ENCODE data around the gene TTC34. TPM values are rescaled to one million over a fixed set of nuclear protein-coding genes. Genes with fewer than 3 reads are reported as not detected.
A peak's percentile ranks its signal among the peaks of the same experiment; 100 is the strongest.
"Not testable (repeated sequence)": the region's sequence is repeated elsewhere in the genome, so short reads cannot be mapped to it uniquely, and the experiment has no call there.

The TTC34 gene
- total RNA-seq, 1 experiment from 2014 or later: 0.03 TPM

DNA sequence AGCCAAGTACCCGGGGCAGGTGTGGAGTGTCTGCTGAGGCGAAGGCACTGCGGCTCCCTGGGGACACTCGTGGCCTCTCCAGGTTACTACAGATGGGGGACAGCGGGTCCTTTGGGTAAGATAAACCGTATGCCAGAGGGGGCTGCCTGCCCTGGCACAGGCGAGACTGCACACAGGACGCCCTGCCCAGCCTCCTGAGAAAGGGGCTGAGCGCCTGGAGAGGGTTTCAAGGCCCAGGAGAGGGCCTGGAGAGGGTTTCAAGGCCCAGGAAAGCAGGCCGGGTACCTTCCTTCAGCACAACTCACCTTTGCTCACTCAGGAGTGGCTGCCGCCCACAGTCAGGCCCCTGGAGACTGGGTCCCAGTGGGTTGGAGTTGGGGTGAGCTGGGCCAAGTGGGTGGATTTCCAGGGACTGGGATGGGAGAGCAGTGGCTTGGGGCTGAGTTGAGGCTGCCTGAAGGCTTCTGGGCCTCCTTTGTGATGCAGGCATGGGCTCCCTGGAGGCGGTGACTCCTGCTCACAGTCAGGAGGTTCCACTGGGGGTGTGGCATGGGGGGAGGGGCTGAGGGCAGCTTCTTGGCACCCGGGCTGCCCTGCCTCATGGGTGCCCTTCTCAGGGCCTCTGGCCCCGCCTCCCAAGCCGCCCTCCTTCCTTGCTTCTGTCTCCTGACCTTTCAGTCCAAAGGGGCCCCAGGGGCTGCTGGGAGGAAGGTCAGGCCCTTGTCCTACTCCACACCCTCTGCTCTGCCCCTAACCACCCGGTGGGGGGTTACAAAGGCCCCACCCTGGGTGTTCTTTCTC is 168.7 kb downstream of the TTC34 start, which contains the start of gene MMEL1:
TSS of gene MMEL1 (minus strand) at position 456 of the 801 bp plus-strand sequence. CDS start 3,532 bp downstream, outside the sequence.
- no peak within 1 kb of the TSS for H3K27ac ChIP-seq
- peaks cover 18% of the 10 kb centered on the region for H3K27me3 ChIP-seq (replicated peaks)
- H3K4me3 ChIP-seq: no peak within 1 kb of the TSS
- no peaks in the 10 kb centered on the region for H3K4me1 ChIP-seq (replicated peaks)
- no peak for DNase-seq (ENCODE audit: low read depth in 1 of 2, low spot score in 2 of 2)
- no peaks in the 10 kb centered on the region for H3K36me3 ChIP-seq
- no peaks in the 10 kb centered on the region for H3K9me3 ChIP-seq (replicated peaks)

DNA sequence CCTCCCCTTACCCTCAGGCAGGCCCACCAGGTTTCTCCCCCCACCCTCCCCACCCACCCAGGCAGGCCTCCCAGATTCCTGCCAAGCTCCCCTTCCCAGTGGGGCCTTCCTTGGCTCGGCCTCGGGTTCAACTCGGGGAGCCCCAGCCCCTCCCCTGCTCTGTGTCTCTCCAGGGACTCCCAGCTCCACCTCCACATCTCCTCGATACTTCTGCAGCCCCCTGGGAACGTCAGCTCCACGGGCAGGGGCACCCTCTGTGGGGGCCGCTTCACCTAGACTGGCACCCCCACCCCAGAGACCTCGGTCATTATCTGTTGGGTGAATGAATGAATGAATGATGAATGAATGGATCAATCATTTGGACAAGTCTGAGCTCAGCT is 169.5 kb downstream of the TTC34 start:
- Histone ChIP-seq H3K4me1 (replicated peaks) (no peaks in the 10 kb centered on the region), H3K27ac (no peak overlapping the region), H3K27me3 (replicated peaks) (peaks cover 25% of the 10 kb centered on the region), H3K9me3 (replicated peaks) (no peaks in the 10 kb centered on the region), H3K36me3 (no peaks in the 10 kb centered on the region), H3K4me3 (no peak overlapping the region)
- DNase-seq (ENCODE audit: low read depth in 1 of 2, low spot score in 2 of 2): no peak

DNA sequence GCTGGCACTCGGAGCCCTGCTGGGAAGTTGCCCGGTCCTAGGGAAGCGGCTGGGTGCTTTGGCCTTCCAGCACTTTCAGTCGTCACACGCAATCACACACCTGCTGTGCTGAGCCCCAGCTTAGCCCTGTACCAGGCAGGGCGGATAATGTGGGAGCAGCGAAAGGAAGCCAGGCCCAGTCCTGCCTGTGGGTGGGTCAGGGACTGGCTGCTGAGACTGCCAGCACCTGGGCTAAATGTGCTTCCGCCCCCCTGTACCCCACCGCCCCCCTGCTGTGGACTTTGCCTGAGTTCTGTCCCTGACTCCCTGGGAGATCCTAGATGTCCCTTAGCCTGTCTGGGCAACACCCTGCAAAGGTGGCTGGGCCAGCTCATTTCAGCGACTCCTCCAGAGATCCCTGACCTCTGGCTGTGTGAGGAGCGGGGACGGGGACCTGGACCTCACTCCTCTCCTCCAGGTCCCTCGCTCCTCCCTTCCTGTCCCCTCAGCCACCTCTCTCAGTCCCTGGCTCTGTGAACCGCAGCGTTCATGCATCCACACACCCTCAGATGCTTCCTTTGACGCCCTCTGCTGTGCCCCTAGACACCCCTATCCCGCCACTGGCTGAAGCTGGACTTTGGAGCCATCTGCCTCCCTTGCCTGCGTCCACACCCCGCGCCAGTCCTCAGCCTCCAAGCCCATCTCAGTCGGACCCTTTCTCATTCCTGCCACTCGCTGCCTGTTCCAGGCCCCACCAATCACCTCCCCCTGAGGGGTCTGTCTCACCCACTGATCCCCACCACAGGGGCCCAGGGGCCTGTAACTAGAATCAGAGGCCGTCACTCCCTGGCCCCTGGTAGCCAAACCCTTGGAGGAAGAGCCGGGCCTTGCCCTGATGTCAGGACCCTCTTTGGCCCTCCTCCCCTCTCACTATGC is 170.1 kb downstream of the TTC34 start:
- Histone ChIP-seq H3K27me3 (replicated peaks) (peaks cover 32% of the 10 kb centered on the region), H3K9me3 (replicated peaks) (no peaks in the 10 kb centered on the region; the same call in 1 of the 2 replicates), H3K4me1 (replicated peaks) (no peaks in the 10 kb centered on the region), H3K27ac (no peak overlapping the region), H3K36me3 (no peaks in the 10 kb centered on the region), H3K4me3 (no peak overlapping the region)
- no peak for DNase-seq (ENCODE audit: low read depth in 1 of 2, low spot score in 2 of 2)

DNA sequence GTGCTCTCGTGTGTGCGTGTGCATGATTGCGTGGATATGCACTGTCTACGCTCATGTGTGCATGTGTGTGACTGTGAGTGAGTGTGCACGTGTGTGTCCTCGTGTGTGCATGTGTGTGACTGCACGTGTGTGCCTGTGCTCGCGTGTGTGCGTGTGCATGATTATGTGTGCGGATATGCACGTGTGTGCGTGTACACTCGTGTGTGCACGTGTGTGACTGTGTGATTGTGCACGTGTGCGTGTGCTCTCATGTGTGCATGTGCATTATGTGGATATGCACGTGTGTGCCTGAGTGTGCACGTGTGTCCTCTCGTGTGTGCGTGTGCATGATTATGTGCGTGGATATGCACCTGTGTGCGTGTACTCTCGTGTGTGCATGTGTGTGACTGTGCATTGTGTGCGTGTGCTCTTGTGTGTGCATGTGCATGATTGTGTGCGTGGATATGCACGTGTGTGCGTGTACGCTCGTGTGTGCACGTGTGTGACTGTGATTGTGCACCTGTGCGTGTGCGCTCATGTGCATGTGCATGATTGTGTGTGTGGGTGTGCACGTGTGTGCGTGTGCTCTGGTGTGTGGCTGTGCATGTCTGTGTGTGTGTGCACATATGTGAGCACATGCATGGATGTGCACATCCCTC is 170.9 kb downstream of the TTC34 start:
- Histone ChIP-seq H3K4me3 (no peak overlapping the region), H3K36me3 (no peaks in the 10 kb centered on the region), H3K4me1 (replicated peaks) (no peaks in the 10 kb centered on the region)

DNA sequence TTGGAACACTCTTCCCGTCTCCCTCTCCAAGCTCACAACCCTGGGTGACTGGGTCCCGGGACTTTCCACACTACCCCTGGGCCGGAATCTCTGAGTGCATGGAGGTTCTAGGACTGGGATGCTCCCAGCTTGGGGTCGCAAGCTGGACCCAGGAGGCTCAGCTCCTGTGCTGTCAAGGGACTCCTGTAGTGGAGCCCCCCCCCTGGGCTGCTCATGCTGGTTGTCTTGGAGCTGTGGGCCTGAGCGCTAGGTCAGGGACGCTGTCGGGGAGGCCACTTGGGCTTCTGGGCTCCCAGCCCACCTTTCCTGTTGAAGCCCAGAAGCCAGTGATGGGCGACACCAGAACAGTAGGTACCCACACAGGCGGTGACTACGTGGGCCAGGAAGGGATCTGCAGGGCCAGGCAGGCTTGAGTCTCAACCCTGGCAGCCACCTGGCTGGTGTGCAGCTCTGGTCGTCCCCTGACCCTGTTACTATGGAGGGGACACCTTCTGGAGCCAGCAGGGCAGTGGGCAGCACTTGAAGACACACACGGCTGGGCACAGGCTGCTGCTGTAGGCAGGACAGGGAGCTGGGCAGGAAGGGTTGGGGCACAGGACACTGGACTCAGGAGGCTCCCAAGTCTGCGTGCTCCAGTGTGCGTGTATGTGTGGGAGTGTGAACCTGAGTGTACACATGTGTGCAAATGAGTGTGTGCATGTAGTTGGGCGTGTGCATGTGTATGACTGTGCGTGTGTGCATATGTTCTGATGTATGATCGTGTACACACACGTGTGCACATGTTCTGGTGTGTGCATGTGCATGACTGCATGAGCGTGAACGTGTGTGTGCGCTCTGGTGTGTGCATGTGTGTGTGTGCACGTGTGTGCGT is 171.6 kb downstream of the TTC34 start:
- peaks cover 35% of the 10 kb centered on the region for H3K27me3 ChIP-seq (replicated peaks)
- H3K27ac ChIP-seq: no peak overlapping the region
- H3K36me3 ChIP-seq: no peaks in the 10 kb centered on the region
- no peak for DNase-seq (ENCODE audit: low read depth in 1 of 2, low spot score in 2 of 2)
- H3K9me3 ChIP-seq (replicated peaks): no peaks in the 10 kb centered on the region; the same call in 1 of the 2 replicates
- no peak overlapping the region for H3K4me3 ChIP-seq
- no peaks in the 10 kb centered on the region for H3K4me1 ChIP-seq (replicated peaks)

More for the DNA sequence above, 170.9 kb downstream of the TTC34 start:
- no peak overlapping the region for H3K27ac ChIP-seq
- no peak for DNase-seq (ENCODE audit: low read depth in 1 of 2, low spot score in 2 of 2)
- peaks cover 35% of the 10 kb centered on the region for H3K27me3 ChIP-seq (replicated peaks)
- no peaks in the 10 kb centered on the region; the same call in 1 of the 2 replicates for H3K9me3 ChIP-seq (replicated peaks)

DNA sequence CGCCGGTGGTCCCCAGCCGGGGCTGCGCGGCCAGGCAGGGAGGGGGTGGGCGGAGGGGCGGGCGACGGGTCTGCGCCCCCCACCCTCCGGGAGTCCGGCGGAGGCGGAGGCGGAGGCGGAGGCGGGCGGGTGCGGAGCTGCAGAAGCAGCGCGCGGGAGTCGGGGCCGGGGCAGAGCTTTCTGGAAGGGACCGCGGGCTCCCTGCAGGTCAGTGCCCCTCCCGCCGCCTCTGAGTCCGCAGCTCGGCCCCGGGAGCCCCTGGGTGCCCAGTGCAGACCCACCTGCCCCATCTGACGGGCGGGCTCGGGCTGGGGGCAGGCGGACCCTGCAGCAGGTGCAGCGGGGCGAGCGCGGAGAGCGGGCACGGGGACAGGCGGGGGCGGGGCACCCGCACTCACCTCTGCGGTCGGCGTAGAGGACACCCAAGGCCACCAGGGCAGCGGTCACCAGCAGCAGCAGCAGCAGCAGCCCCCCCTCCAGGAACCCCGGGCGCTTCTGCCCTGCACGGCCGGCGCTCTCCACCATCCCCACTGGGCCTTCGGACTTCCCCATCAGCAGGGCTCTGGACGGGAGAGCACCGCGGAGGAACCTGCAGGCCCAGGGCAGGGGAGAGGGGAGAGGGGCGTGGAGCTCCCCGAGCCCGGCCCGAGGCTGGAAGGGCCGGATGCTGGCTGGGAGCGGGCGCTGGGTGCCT is 172.4 kb downstream of the TTC34 start:
- H3K27ac ChIP-seq: no peak overlapping the region

DNA sequence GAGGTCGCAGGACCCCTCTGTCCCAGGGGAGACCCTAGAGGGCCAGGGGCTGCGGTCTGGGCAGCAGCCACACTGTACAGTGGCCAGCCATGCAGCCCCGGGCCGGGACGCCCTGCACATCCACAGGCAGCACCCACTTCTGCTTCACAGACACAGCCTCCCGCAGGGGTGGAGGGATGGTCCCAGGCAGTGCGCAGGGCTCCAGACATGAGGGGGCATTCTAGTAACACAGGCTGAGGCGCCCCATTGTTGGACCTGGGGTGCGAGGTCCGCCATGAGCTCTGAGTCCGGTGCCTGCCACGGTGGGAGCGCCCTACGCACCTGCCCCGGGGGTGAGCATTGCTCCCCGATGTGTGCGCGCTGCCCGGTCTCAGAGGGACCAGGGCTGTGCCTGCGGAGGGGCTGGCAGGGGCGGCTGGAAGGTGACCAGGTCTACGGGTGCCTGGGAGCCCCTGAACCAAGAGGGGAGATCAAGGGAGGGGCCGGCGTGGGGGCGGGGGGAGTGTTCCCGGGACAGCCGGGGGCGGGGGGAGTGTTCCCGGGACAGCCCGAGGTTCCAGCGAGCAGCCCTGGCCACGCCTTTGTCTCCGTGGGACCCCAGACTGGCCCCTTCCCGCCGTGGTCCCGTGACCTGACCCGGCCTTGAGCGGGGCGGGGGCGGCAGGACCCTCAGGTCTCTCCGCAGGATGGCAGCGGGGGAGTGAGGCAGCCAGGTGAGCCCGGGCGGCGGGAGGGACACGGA is 173.1 kb downstream of the TTC34 start:
- Histone ChIP-seq H3K4me3 (no peak overlapping the region), H3K9me3 (replicated peaks) (no peaks in the 10 kb centered on the region; the same call in 1 of the 2 replicates), H3K4me1 (replicated peaks) (no peaks in the 10 kb centered on the region), H3K27ac (no peak overlapping the region), H3K36me3 (no peaks in the 10 kb centered on the region), H3K27me3 (replicated peaks) (peaks cover 35% of the 10 kb centered on the region)
- DNase-seq (ENCODE audit: low read depth in 1 of 2, low spot score in 2 of 2): no peak

More for the DNA sequence above, 172.4 kb downstream of the TTC34 start:
- DNase-seq (ENCODE audit: low read depth in 1 of 2, low spot score in 2 of 2): no peak
- H3K9me3 ChIP-seq (replicated peaks): no peaks in the 10 kb centered on the region; the same call in 1 of the 2 replicates
- peaks cover 35% of the 10 kb centered on the region for H3K27me3 ChIP-seq (replicated peaks)
- H3K4me3 ChIP-seq: no peak overlapping the region
- no peaks in the 10 kb centered on the region for H3K4me1 ChIP-seq (replicated peaks)
- no peaks in the 10 kb centered on the region for H3K36me3 ChIP-seq

DNA sequence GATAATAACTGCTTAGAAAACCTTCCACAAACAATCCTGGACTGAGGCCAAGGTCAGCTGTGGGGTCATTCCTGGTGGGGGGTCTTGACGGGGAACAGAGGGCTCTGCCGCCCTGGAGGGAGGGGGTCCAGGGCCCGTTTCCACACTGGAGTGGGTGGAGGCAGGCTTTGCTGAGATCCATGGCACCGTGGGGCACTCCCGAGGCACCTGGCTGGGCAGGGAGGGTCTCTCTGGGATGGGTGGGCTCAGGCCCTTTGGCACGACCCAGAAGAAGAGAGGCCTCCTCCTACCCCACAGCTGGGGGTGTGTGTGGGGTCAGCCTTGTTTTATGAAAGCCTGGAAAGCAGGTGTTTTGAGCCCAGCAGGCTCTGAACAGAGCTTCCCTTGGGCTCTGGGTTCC is 173.7 kb downstream of the TTC34 start:
- no peak overlapping the region for H3K27ac ChIP-seq
- H3K36me3 ChIP-seq: no peaks in the 10 kb centered on the region
- H3K4me1 ChIP-seq (replicated peaks): no peaks in the 10 kb centered on the region
- DNase-seq (ENCODE audit: low read depth in 1 of 2, low spot score in 2 of 2): no peak
- peaks cover 35% of the 10 kb centered on the region for H3K27me3 ChIP-seq (replicated peaks)
- H3K9me3 ChIP-seq (replicated peaks): no peaks in the 10 kb centered on the region; the same call in 1 of the 2 replicates
- H3K4me3 ChIP-seq: no peak overlapping the region

DNA sequence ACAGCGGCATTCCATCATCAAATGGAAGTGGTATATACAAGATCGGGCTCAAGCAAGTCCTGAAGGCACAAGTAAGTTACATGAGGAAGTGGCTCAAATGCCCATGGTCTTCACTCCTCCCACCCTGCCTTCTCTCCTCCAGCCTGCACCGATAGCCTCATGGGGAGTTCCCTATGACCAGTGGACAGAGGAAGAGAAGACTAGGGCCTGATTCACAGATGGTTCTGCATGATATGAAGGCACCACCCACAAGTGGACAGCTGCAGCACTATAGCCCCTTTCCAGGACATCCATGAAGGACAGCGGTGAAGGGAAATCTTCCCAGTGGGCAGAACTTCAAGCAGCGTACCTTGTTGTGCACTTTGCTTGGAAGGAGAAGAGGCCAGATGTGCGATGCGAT is 175.7 kb downstream of the TTC34 start:
- H3K4me1 ChIP-seq (replicated peaks); H3K27ac ChIP-seq; H3K4me3 ChIP-seq; H3K36me3 ChIP-seq; H3K9me3 ChIP-seq (replicated peaks); DNase-seq (ENCODE audit: low read depth in 1 of 2, low spot score in 2 of 2): not testable (repeated sequence)
- H3K27me3 ChIP-seq (replicated peaks): peaks cover 38% of the 10 kb centered on the region

DNA sequence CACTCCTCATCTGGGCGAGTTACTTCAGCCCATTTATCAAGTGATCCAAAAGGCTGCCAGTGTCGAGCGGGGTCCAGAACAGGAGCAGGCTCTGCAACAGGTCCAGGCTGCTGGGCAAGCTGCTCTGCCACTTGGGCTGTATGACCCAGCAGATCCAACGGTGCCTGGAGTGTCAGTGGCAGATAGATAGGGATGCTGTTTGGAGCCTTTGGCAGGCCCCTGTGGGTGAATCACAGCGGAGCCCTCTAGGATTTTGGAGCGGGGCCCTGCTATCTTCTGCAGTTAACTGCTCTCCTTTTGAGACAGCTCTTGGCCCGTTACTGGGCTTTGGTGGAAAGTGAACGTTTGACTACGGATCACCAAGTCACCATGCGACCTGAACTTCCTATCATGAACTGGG is 176.2 kb downstream of the TTC34 start:
- no peak overlapping the region for H3K4me3 ChIP-seq
- no peaks in the 10 kb centered on the region for H3K4me1 ChIP-seq (replicated peaks)
- H3K27me3 ChIP-seq (replicated peaks): peaks cover 39% of the 10 kb centered on the region
- no peak overlapping the region for H3K27ac ChIP-seq
- no peaks in the 10 kb centered on the region; the same call in 1 of the 2 replicates for H3K9me3 ChIP-seq (replicated peaks)
- no peaks in the 10 kb centered on the region for H3K36me3 ChIP-seq
- peak in 1 of 2 experiments; percentile 25 for DNase-seq (ENCODE audit: low read depth in 1 of 2, low spot score in 2 of 2)

DNA sequence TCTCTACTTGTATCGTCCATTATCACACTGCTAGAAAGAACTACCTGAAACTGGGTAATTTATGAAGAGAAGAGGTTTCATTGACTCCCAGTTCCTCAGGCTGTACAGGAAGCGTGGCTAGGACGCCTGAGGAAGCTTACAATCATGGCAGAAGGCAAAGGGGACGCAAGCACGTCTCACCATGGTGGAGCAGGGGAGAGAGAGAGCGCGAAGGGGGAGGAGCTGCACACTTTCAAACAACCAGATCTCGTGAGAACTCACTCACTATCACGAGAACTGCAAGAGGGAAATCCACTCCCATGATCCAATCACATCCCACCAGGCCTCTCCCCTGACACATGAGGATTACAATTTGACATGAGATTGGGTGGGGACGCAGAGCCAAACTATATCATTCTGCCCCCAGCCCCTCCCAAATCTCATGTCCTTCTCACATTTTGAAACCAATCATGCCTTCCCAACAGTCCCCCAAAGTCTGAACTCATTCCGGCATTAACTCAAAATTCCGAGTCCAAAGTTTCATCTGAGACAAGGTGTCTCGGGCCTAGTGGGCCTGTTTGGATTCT is 176.7 kb downstream of the TTC34 start:
- Histone ChIP-seq H3K27ac (no peak overlapping the region), H3K9me3 (replicated peaks) (no peaks in the 10 kb centered on the region; the same call in 1 of the 2 replicates), H3K4me1 (replicated peaks) (no peaks in the 10 kb centered on the region), H3K36me3 (no peaks in the 10 kb centered on the region), H3K4me3 (no peak overlapping the region), H3K27me3 (replicated peaks) (peaks cover 41% of the 10 kb centered on the region)
- DNase-seq (ENCODE audit: low read depth in 1 of 2, low spot score in 2 of 2): peak in 1 of 2 experiments; percentile 27

Data from SJSA1 (cell line).